NCI-H345 treated with DMSO at 0.1 percent for 48 hours (cell line): ENCODE data around the gene AIFM2.

Experiments
- DNase-seq: peaks from one replicate; lab custom pipeline; 2025; ENCODE audit not compliant: unreplicated experiment; lab: John Stamatoyannopoulos, UW

AIFM2 gene

DNA sequence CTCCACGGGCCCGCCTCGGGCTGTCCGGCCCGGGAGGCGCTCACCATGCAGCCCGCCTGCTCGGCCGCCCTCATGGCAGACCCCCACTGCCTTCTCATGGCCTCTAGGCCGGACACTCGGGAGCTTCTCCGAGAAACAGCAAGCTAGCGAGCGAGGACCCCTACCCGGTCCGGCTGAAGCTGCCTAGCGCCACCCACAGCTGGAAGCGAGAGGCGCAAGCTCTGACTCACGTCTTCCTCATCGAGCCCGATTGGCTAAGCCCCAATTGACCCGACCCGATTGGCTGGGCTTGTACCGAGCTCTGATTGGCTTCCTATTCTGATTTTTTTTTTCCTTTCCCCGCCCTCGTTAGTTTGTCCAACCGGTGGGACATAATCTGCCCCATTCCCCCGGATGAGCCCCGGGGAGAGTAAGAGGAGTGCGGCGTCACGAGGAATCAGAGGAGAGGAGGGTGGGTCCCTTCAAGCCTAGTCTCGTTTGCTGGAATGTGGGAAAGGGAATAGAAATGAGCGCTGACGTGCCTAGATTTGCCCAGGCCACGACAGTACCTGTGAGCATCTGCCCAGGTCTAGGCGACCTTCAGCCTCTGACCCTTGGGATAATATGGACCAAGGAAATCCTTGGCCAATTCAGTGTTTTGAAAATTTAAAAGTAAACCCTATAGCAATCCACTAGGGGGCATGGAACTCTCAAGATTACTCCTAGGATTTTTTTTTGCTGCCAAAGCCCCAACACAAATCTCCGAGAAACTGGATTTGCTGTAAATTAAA, 14.0 kb upstream of the AIFM2 start, which contains the start of gene TYSND1:
TSS of gene TYSND1 (minus strand) at position 212 of the 770 bp plus-strand sequence. CDS start at position 98, 114 bp downstream.
- peak; percentile 92 for DNase-seq

DNA sequence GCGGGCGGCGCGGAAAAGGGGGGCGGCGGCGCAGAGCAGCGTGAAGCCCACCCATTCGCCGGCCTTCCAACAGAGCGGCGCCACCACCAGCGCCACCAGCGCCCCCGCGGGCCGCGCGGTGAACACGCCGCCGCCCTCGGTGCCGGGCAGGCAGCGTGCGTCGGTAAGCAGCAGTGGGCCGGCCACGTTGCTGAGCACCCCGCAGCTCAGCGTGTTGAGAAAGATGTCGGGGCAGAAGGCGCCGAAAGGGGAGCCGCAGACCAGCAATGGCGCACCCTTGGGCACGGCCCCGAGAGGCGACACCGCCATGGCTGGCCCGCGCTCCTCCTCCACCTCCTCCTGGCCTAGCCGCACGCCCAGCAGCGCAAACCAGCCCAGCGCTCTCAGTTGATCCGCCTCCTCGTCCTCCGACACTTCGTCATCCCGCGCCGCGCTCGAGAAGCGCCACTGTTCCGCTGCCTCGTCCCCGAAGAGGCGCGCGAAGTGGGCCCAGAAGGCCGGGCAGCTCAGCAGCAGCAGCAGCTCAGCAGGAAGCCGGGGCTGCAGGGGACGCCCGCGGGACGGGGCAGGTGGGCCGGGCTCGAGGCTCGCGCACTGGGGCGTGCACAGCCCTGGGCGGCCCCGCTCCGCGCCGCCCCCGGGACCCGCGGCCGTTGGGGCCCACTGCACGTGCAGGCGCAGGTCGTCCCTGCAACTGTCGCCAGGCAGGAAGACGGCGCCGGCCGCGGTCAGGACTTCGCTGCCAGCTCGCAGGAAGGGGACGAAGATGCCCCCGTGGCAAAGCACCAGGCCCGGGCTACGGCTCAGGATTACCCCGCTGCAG, 13.3 kb upstream of the AIFM2 start:
- peak; percentile 32 for DNase-seq

DNA sequence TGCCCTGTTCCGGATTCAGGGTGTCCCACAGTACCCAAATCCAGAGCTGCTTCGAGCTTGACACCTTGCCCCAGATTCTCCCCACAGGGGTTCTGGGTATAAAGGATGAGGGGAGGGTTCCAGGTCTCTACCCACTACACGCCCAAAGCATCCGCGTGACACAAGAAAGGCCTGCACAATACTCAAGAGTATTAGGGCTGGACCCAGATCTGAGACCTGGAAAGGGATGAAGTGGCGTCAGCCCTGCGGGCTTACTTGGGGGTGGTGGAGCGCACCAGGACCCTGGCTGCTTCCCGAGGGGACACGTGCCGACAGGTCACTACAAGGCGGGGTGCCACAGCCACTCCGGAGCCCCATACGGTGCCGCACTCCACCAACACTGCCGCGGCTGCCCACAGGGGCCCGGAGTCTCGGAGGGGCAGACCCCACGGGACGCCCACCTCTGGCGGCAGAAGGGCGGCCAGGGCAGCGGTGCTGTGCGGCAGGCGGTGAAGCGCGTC, 12.6 kb upstream of the AIFM2 start:
- DNase-seq = no peak

DNA sequence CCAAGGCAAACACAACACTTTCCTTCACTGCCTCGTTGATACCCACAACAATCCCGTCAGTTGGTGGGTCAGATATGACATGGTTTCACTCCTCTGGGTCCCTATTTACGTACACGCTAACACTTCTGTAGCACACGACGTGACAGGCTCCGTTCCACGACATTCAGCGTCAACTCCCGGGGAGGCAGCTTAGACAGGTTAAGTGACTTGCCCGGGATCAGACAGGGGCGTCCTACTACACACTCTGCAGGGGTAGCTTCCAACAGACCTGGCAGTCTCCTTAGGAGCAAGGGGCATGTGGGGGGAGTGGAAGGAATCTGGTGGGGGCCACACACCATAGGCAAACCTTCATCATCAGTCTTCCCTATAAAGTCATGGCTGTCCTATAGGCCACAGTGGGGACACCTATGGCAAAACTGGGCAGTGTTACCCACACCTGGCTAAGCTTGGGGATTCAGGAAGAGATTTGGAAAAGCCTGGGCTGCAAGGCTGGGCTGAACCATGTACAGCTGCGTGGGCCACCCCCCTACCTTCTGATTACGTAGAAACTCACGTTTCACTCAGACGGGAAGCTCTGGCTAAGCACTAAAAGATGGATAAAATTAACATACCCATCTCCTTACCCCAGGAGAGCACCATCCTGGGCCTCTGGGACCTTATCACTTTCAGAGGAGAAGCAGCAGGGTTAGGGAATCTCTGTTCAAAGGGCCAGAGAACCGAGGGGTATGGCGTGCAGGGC, 11.9 kb upstream of the AIFM2 start:
- DNase-seq = no peak

DNA sequence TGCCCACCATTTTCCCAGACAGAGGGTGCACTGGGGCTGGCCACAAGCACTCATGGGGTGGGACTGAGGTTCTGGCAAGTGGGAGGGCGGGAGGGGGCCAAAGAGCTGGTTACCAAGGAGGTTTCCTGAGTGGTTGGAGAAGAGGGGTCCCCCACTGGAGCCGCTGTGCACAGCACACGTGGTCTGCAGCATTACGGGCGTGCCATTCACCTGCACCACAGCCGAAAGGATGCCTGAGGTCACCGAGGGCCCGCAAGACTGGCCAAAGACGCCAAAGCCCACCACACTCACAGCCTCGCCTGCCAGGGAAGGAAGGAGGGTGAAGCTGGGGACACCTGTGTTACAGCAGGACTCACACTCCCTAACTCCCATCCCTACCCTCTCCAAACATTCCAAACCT, 9.9 kb upstream of the AIFM2 start:
- DNase-seq = no peak

DNA sequence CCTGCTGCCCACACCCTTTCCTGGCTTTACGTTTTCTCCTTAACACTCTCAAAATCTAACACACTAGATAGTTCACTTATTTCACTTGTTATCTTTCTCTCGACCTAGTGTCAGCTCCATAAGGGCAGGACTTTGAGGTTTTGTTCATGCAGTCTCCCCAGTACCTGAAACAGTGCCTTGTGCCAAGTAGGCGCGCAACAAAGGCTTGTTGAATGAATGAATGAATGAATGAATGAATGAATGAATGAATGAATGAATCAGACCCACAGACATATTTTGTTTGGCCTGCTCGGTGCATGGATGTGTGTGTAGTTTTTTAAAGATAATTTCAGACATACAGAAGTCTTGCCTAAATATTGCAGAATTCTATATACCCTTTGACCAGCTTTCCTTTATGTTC, 7.7 kb upstream of the AIFM2 start:
- no peak for DNase-seq

DNA sequence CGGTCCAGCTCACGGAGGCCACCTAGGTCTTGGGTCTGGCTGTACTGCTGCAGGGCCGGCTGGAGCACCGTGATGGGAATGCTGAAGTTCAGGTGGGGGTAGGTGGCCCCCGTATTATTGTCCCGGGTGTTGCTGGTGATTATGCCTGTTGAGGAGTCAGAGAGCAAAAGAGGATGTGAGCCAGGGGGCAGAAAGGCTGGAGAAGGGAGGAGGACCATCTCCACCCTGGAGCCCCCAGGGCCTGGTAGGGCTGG, 7.3 kb upstream of the AIFM2 start:
- no peak for DNase-seq

DNA sequence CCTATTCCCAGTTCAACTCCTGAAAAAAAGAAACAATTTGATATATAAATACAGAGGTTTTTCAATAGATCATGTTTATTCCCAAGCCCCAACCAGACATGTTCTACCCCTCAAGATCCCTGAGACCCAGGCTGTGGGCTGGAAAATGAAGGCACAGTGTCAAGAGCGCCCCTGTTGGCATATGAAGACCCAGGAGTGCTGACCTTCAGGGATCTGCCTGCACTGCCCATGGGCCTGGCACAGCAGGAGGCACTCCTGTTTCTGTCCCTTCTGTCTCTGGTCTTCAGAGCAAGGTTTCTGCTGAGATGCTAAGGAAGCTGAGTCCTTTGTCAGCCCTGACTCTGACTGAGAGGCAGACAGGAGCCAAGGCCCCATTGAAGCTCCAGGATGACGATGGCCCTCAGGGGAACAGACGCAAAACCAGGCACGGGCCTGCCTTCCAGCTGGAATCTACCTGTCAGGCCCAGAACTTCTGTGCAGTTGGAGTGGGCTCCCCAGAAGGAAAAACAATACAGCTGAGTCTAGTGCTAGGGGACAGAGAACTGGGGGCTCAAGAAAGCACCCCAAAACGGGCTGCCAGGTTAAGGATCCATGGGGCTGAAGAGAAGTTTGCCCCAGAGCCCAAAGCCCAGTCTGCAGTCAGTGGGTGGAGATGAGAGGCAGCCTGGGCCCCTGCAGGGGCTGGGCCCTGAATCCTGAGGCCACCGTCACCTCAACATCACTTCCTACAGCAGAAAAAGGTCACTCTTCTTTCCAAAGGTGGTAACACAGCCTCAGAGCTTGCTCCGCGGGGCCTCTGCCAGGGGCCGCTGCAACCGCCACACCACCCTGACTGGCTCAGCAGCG, 6.7 kb upstream of the AIFM2 start:
- no peak for DNase-seq

DNA sequence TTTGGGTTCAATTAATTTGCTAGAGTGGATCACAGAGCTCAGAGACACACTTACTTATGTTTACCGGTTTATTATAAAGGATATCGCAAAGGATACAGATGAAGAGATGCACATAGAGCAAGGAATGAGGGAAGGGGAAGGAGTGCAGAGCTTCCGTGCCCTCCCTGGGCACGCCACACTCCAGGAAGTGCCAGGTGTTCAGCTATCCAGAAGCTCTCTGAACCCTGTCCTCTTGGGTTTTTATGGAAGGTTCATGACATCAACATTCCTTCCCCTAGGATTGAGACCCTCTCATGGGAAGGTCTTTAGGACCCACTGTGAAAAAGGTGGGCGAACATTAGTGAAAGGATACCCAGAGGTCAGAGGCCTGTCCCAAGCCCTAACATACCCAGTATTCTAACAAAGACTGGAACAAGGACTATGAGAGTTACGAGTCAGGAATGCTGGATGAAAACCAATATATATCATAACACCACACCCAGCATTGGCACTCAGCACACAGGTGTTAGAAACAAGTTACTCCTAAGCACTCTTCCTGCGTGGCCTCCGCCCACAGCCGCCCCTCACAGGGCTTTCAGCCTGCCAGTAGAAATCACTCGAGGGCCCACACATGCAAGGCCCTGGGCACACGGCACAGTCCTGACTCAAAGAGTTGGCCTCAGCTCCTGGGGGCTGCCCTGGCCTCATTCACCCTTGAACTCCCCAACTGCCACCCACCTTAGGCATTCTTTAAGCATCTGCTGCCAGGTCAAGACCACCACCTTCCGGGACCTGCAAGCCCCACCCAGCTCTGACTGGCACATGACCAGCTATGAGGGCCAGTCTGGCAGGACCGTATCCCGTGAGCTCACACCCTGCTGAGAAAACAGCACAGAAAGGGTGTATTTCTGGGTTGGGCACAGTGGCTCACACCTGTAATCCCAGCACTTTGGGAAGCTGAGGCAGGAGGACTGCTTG, 5.6 kb upstream of the AIFM2 start:
- no peak for DNase-seq

DNA sequence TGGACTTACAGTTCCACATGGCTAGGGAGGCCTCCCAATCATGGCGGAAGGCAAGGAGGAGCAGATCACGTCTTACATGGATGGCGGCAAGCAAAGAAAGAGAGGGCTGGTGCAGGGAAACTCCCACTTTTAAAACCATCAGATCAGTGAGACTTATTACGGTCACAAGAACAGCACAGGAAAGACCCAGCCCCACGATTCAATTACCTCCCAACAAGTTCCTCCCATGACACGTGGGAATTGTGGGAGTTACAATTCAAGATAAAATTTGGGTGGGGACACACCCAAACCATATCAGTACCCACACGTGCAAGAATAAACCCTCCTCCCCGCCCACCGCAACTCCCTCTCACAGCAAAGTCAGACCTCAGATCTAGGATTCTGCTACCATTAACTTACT, 4.5 kb upstream of the AIFM2 start:
- no peak for DNase-seq

DNA sequence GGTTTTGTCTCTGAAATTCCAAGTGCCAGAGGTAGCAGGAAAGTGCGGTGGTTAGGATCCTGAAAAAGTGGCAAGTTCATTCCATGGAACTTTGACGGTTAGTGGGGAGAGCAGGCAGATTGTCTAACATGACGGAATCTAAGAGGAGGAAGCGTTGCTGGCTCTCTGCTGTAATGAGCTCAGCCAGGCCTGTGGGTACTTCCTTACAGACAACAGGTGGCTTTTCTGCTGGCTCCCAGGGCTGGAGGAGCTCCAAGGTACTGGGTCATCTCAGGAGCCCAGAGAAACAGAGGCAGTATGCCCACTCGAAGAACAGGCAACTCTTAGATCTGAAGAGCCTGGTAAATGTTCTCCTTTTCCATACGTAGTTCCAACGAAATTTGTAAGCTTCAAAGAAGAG, 3.1 kb upstream of the AIFM2 start:
- no peak for DNase-seq

DNA sequence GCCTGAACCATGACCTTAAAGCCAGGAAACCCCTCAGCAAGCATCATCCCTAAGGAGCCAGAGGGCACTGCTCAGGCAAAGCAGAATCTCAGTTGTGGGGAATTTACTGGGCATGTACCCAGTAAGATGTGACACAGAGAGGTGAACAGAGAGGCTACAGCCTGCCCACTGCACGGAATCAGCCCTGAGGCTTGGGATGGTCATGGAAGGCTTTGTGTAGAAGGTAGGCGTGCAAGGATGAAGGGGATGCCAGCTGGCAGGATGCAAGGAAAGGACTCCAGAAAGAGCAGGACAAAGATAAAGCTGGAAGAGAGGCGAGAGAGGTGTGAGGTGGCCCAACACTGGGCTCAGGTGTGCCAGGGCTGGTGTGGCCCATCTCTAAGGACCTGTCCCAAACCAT, 2.4 kb upstream of the AIFM2 start:
- no peak for DNase-seq

DNA sequence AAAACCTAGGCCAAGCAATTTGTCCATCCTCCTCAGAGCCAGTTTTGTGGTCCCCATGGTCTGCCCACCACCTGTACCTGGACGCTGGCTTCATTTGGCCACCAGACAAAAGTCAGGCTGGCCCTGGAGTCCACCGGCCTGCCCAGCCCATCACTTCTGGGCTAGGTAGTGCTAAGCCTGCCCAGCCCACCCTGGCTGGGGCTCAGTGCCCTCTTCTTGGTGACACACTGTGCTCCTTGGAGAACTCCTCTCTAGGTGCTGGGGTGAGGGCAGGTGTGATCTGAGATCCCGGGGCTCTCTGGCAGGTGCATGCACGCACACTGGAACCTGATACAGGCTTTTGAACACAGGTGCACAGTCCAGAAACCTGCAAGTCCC, 1.1 kb downstream of the AIFM2 start:
- DNase-seq = no peak

DNA sequence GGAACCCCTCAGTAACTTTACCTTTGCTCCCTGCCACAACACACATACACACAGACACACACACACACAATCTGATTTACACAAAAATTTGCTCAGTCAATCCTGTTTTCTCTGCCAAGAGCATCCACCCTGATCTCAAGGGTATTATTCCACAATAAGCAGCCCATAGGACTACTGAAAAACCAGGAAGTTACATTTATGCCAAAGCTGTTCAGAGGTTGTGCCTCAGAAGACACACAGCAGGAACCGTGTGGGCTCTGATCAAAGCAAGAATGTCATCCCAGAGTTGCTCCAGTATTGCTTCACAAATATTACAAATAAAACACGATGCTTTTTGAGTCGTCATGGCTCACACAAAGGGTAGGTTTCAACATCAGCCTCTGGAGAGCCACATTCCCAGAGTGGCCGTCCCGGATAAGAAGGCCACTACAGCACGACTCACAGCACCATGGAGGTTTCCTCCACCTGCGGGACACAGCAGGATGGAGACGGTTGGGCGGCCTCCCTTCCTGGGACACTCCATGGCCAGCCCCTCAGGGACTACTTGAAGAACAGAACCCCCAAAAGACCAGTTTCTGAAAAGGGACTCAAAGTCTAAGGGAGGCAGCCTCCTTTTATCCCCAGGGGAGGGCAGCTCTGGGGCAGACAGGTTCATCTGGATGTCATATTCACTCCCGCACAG, 1.6 kb downstream of the AIFM2 start:
- no peak for DNase-seq

DNA sequence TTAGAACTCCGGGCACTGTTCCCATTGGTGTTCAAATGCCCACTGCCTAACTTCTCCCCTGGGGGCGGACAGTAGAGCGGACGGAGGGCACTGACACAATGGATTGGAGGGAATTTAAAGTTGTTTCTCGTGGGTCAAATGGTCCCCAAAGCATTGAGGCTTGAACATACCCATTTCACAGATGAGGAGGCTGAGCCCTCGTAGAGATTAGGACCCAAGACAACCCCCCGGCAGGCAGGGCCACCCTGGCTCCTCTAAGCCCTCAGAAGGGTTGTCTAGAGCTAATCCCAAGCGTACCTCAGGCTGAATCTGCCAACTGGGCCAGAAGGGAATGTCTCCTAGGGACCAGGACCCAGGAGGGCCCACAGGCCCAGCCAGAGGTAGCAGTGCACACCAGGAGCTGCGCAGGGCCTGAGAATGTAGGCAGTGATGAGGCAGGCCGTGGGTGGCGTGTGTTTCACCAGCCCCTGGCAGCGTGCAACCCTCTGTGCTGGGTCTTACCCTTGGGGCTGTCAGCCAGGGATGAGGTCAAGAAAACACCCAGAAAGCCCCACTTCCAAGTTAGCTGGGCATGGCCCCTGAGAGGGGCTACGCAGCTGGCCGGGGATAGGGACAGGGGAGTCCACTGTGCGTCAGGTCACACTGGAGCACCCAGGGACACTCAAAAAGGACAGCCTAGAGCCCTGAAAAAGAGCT, 5.8 kb downstream of the AIFM2 start:
- no peak for DNase-seq

DNA sequence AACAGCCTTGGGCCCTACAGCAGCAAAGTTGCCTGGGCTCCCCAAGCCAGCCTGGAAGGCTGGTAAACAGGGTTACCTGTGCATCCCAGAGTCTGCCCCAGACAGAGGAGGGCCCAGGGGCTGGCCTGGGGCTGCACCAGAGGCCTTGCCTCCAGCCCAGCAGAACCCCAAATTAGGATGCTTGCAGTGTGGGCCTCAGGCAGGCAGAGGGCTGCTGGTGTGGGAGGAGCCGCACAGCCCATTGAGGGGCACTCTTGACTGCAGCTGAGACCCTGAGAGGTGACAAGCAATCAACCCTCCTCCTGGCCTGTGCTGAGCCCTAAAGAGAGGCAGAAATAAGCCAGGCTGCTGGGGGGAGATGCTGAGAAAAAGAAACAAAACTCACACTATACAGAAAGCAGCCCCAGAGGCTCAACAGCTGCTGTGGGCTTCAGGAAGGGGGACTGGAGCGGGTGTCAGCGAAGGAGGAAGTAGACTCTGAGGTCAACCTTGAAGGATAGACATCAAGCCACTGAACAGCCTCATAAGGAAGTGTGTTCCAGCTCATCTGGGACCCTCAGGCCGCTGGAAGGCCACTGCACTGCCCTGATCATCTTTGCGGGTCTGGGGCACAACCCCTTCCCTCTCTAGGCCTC, 6.6 kb downstream of the AIFM2 start:
- DNase-seq = no peak

DNA sequence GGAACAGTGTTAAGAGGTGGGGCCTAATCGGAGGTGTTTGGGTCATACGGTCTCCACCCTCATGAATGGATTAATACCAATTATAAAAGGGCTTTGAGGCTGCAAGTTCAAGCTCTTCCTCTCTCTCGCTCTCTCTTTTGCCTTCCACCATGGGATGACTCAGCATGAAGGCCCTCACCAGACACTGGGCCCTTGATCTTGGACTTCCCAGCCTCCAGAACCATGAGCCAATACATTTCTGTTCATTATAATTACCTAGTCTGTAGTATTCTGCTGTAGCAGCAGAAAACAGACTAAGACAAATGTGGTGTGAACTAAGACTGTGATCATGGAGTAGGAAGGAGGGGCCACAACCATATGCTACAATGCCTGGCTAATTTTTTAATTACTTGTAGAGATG, 7.7 kb downstream of the AIFM2 start:
- no peak for DNase-seq

DNA sequence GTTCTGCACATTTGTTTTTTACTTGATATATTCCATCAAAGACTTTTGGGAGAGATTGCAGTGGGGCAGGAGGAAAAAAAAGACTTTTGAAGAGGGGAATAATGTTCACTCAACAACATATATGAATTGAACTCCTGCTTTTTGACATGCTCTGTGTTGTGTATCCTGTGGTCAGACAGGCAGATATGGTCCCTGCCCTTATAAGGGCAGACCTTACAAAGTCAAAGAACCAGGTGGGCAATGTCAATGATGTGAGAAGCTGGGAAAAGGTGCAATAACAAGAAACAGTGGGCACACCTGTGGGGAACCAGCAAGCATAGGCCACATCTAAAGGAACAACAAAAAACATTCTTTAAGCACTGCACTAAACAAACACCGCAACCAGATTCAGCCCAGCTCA, 8.2 kb downstream of the AIFM2 start:
- DNase-seq = no peak
